Breast epithelium (tissue), 4 donors: Measurements from ENCODE around the gene TMEM108. TPM values are rescaled to one million over a fixed set of nuclear protein-coding genes. Genes with fewer than 3 reads are reported as not detected.
"Not testable (repeated sequence)": the region's sequence is repeated elsewhere in the genome, so short reads cannot be mapped to it uniquely, and the experiment has no call there.

Experiments
- DNase-seq, 2 donors: peaks; one replicate each; pipeline ENCODE4 v3.0.0-alpha.2; 2019; ENCODE audit warnings: low spot score in 2 of 2
- H3K27ac ChIP-seq, 2 donors: fragments of 200-600 bp; sonication (generic) in 1 of 2; one replicate each; pipeline ENCODE4 v1.5.1; 2016 to 2019; ENCODE audit warnings: mild to moderate bottlenecking in 1 of 2
- H3K27me3 ChIP-seq, 2 donors: fragments of 200-600 bp; sonication (generic) in 1 of 2; one replicate each; pipeline versions ENCODE4 v1.5.1 to v1.6.0; 2017 to 2019; ENCODE audit warnings: control low read depth in 1 of 2, mild to moderate bottlenecking in 1 of 2
- H3K36me3 ChIP-seq: fragments of 200-600 bp; one replicate; pipeline ENCODE4 v1.5.1; 2019
- H3K4me1 ChIP-seq, 2 donors: fragments of 200-600 bp; sonication (generic); one replicate each; pipeline ENCODE4 v1.5.1; 2016 to 2019; ENCODE audit warnings: control low read depth in 1 of 2
- H3K4me3 ChIP-seq, 3 donors: fragments of 200-600 bp; sonication (generic); 1 replicate in 2 of 3; 2 replicates in 1 of 3; pipeline ENCODE4 v1.5.1; 2016 to 2019; ENCODE audit warnings: mild to moderate bottlenecking in 3 of 3, moderate library complexity in 2 of 3
- H3K9me3 ChIP-seq, 2 donors: fragments of 200-600 bp; sonication (generic) in 1 of 2; one replicate each; pipeline ENCODE4 v1.5.1; 2016 to 2019; ENCODE audit warnings: control low read depth in 1 of 2
- POLR2A ChIP-seq: fragments of 450-650 bp; IDR thresholded peaks from one replicate; pipeline ENCODE4 v1.6.1; 2016; ENCODE audit warnings: antibody characterized with exemption, mild to moderate bottlenecking, moderate library complexity
- POLR2AphosphoS5 ChIP-seq, 3 donors: sonication (generic); formaldehyde crosslinking; IDR thresholded peaks; one replicate each; pipeline ENCODE4 v1.6.1; 2017; ENCODE audit warnings: antibody characterized with exemption in 3 of 3
- intact Hi-C: fragments of 100-400 bp; cut with DNase I; formaldehyde crosslinking; loops from one replicate; pipeline ENCODE4 v1.15.1; 2023; ENCODE audit warnings: low total_unique reads
- total RNA-seq, 3 donors: library from RNA; depleted of rRNA; stranded (reverse); fragments of >200 nt; gene quantifications; one replicate each; pipeline ENCODE4 v1.1.0, GENCODE V29; 2016
- TF ChIP-seq, protein P1 (sequence below), 3 donors: fragments of 450-650 bp; IDR thresholded peaks; one replicate each; pipeline ENCODE4 v1.5.1; 2016 to 2017; ENCODE audit warnings: antibody characterized with exemption in 3 of 3, mild to moderate bottlenecking in 3 of 3, moderate library complexity in 3 of 3

TMEM108 gene
- total RNA-seq, 3 donors from 2014 or later = 0.44 to 0.98 (median 0.48) TPM

DNA sequence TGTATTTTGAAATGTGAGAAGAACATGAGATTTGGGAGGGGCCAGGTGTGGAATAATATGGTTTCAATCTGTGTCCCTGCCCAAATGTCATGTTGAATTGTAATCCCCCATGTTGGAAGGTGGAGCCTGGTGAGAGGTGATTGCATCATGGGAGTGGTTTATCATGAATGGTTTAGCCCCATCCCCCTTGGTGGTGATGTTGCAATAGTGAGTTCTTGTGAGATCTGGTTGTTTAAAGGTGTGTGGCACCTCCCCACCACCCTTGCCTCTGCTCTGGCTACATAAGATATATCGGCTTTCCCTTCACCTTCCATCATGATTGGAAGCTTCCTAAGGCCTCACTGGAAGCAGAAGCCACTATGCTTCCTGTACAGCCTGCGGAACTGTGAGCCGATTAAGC is 23.9 kb upstream of the TMEM108 start:
- intact Hi-C loops = no loop called here
- H3K4me3 ChIP-seq = no peak overlapping the region
- no peak for DNase-seq
- H3K9me3 ChIP-seq = peaks cover 4 to 9% of the 10 kb centered on the region in 2 donors
- no peaks in the 10 kb centered on the region for H3K27me3 ChIP-seq
- TF ChIP-seq POLR2AphosphoS5 (IDR thresholded peaks at IDR 0.05) (no peak), POLR2A (no peak)
- TF ChIP-seq, protein P1, sequence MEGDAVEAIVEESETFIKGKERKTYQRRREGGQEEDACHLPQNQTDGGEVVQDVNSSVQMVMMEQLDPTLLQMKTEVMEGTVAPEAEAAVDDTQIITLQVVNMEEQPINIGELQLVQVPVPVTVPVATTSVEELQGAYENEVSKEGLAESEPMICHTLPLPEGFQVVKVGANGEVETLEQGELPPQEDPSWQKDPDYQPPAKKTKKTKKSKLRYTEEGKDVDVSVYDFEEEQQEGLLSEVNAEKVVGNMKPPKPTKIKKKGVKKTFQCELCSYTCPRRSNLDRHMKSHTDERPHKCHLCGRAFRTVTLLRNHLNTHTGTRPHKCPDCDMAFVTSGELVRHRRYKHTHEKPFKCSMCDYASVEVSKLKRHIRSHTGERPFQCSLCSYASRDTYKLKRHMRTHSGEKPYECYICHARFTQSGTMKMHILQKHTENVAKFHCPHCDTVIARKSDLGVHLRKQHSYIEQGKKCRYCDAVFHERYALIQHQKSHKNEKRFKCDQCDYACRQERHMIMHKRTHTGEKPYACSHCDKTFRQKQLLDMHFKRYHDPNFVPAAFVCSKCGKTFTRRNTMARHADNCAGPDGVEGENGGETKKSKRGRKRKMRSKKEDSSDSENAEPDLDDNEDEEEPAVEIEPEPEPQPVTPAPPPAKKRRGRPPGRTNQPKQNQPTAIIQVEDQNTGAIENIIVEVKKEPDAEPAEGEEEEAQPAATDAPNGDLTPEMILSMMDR (IDR thresholded peaks at IDR 0.05) = no peak
- no peaks in the 10 kb centered on the region for H3K36me3 ChIP-seq
- H3K27ac ChIP-seq = no peak overlapping the region
- no peaks in the 10 kb centered on the region for H3K4me1 ChIP-seq

DNA sequence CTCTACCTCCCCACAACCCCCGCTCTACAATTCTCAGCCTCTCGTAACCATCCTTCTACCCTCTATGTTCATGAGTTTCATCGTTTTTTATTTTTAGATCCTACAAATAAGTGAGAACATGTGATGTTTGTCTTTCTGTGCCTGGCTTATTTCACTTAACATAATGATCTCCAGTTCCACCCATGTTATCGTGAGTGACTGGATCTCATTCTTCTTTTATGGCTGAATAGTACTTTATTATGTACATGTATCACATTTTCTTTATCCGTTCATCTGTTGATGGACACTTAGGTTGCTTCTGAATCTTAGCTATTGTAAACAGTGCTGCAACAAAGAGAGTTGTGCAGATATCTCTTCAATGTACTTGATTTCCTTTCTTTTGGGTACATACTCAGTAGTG is 22.6 kb upstream of the TMEM108 start:
- H3K36me3 ChIP-seq = not testable (repeated sequence)

DNA sequence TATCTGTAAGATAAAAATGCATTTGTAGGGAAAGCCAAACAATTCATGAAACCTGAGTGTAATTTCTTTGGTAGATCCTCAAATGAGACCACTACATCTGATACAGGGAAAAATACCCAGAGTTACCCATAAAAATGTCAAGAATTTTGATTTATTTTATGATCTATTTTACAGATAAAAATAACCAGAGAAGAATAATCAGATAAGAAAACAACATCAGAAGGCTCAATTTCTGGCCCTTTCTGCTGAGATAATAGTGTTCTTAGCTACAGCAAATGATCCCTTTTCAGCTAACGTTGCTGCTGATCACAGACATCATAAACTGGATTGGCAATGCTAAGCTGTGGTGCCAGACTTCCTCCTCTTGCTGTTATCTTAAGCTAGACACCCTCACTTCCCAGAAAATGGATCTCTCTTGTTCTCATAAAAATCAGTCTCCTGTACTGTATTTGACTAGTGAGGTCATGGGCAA is 21.3 kb upstream of the TMEM108 start:
- no peaks in the 10 kb centered on the region for H3K27me3 ChIP-seq
- intact Hi-C loops = no loop called here
- TF ChIP-seq POLR2A (no peak), POLR2AphosphoS5 (IDR thresholded peaks at IDR 0.05) (no peak)
- TF ChIP-seq, protein P1 (IDR thresholded peaks at IDR 0.05) = no peak
- no peak overlapping the region for H3K4me3 ChIP-seq
- no peak for DNase-seq
- no peaks in the 10 kb centered on the region for H3K36me3 ChIP-seq
- H3K27ac ChIP-seq = no peak overlapping the region
- H3K4me1 ChIP-seq = no peaks in the 10 kb centered on the region
- peaks cover 0 to under 1% of the 10 kb centered on the region in 2 donors for H3K9me3 ChIP-seq

More for the DNA sequence above, 22.6 kb upstream of the TMEM108 start:
- intact Hi-C loops, H3K27me3 ChIP-seq, H3K4me3 ChIP-seq, H3K4me1 ChIP-seq, H3K27ac ChIP-seq, DNase-seq, H3K9me3 ChIP-seq: not testable (repeated sequence)

DNA sequence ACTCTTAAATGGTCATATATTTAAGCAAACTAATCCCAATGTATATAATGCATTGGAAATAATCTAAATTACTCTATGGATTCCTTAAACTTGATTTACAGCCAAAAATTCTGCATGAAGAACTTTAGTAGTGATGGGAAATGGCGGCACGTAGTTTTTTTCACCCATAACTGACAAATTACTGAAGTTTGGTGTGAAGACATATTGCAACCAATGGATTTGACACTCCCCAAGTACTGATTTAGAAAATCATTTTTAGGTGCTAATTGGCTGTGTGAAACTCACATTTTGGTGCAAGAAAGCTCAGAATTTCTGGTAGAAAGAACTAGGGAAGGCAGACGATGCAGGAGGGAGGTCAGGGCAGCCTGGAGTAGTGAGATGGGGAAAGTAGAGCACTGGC is 19.3 kb upstream of the TMEM108 start:
- Histone ChIP-seq H3K9me3 (no peaks in the 10 kb centered on the region), H3K27ac (no peak overlapping the region), H3K36me3 (no peaks in the 10 kb centered on the region), H3K4me1 (no peaks in the 10 kb centered on the region), H3K27me3 (no peaks in the 10 kb centered on the region), H3K4me3 (no peak overlapping the region)
- intact Hi-C loops = no loop called here
- TF ChIP-seq, protein P1 (IDR thresholded peaks at IDR 0.05) = no peak
- no peak for TF ChIP-seq POLR2AphosphoS5 (IDR thresholded peaks at IDR 0.05)
- no peak for TF ChIP-seq POLR2A
- DNase-seq = no peak

DNA sequence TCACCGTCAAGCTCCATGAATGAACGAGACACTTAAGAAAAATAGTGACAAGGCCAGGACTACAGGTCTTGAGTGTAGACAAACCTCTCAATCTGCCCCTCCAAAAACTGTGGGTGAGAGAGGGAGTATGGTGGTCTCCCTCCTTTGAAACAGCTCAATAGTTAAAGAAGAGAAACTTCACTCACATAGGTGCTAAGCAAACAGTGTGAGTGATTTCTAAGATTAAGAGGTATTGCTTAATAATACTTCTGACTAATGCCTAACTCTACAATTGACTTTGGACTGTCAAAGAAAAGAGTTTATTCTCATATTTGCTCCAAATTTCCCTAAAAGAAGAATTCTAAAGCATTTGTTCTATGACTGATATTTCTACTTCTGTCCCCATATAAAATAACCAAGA is 17.0 kb upstream of the TMEM108 start:
- no peak for DNase-seq
- no peak overlapping the region for H3K27ac ChIP-seq
- intact Hi-C loops = loop anchor here (10.0 kb wide), 1 partner anchor 1974 kb away; no protein-coding TSS in a partner anchor
- no peak overlapping the region for H3K4me3 ChIP-seq
- no peaks in the 10 kb centered on the region for H3K36me3 ChIP-seq
- no peaks in the 10 kb centered on the region for H3K4me1 ChIP-seq
- TF ChIP-seq POLR2A (no peak), POLR2AphosphoS5 (IDR thresholded peaks at IDR 0.05) (no peak)
- TF ChIP-seq, protein P1 (IDR thresholded peaks at IDR 0.05) = no peak
- no peaks in the 10 kb centered on the region for H3K9me3 ChIP-seq
- H3K27me3 ChIP-seq = no peaks in the 10 kb centered on the region

DNA sequence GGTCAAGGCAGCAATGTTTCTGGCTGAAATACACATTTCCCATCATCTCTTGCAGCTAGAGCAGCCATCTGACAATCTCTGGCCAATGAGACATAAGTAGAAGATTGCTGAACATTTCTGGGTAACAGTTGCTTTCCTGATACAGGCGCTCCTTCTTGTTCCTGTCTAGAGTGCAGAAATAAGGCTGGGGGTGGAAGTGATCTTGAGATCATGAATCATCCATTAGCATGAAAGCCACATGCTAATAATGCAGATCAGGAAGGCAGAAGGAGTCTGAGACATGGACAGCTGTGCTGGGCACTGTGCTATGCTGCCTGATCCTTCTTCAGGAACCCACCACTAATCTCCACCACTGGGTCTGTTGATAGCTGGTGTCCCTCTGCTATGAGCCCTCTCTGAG is 14.8 kb upstream of the TMEM108 start:
- TF ChIP-seq POLR2AphosphoS5 (IDR thresholded peaks at IDR 0.05) = no peak
- TF ChIP-seq, protein P1 (IDR thresholded peaks at IDR 0.05) = no peak
- TF ChIP-seq POLR2A = no peak
- DNase-seq = no peak
- no peaks in the 10 kb centered on the region for H3K4me1 ChIP-seq
- H3K9me3 ChIP-seq = no peaks in the 10 kb centered on the region
- intact Hi-C loops = loop anchor here (10.0 kb wide), 1 partner anchor 1971 kb away; no protein-coding TSS in a partner anchor
- no peaks in the 10 kb centered on the region for H3K27me3 ChIP-seq
- no peaks in the 10 kb centered on the region for H3K36me3 ChIP-seq
- no peak overlapping the region for H3K27ac ChIP-seq
- H3K4me3 ChIP-seq = no peak overlapping the region
